B cell (primary cell): ENCODE measurements around the gene TMPO. TPM values are rescaled to one million over a fixed set of nuclear protein-coding genes. Genes with fewer than 3 reads are reported as not detected.

Experiments
- ATAC-seq: fragments of 200-7000 bp; cut with Tn5 transposase; one replicate; pipeline ENCODE4 v1.10.0; 2021; ENCODE audit warnings: low read depth, mild to moderate bottlenecking, moderate number of reproducible peaks, moderate library complexity
- CTCF ChIA-PET: fragments of 350-600 bp; sonication (Branson Sonifier 250); formaldehyde crosslinking; loops from one replicate; lab custom pipeline; 2021; ENCODE audit warnings: antibody characterized with exemption, inconsistent platforms; lab: Charles Lee
- POLR2A ChIA-PET: fragments of 350-600 bp; sonication (Branson Sonifier 250); formaldehyde crosslinking; loops from one replicate; lab custom pipeline; 2021; ENCODE audit warnings: antibody characterized with exemption; lab: Charles Lee
- DNase-seq: peaks from one replicate; pipeline ENCODE4 v3.0.0; 2013
- H2AFZ ChIP-seq: 2 replicates; pipeline ENCODE4 v1.6.1; 2012; ENCODE audit warnings: mild to moderate bottlenecking, low read depth, low read length; ENCODE audit not compliant: insufficient read depth, poor library complexity, severe bottlenecking
- H3K27ac ChIP-seq, 2 donors: 1 replicate in 1 of 2; 2 replicates in 1 of 2; pipeline ENCODE4 v1.5.1; 2012 to 2013; ENCODE audit warnings: low read length in 2 of 2, mild to moderate bottlenecking in 2 of 2, moderate library complexity in 1 of 2
- H3K27me3 ChIP-seq, 4 experiments: fragments of 200-600 bp in 1 of 4; sonication (generic) in 1 of 4; replicated peaks in 1 of 4; 1 replicate in 2 of 4; 2 replicates in 2 of 4; pipeline versions ENCODE4 v1.6.1 to v1.7.0; 2013 to 2016; ENCODE audit warnings: low read length in 3 of 4, mild to moderate bottlenecking in 2 of 4, mixed read lengths in 1 of 4, moderate library complexity in 1 of 4; ENCODE audit not compliant: insufficient read depth in 4 of 4, control insufficient read depth in 3 of 4; ENCODE audit errors: control extremely low read depth in 1 of 4
- H3K36me3 ChIP-seq, 2 experiments: replicated peaks in 1 of 2; 1 replicate in 1 of 2; 2 replicates in 1 of 2; pipeline versions ENCODE4 v1.6.1 to v1.7.1; 2013; ENCODE audit warnings: low read length in 1 of 2; ENCODE audit not compliant: insufficient read depth in 2 of 2, control insufficient read depth in 1 of 2; ENCODE audit errors: control extremely low read depth in 1 of 2, extremely low read depth in 1 of 2
- H3K4me1 ChIP-seq, 2 donors: fragments of 200-600 bp in 1 of 2; sonication (generic) in 1 of 2; 1 replicate in 1 of 2; 2 replicates in 1 of 2; pipeline versions ENCODE4 v1.5.1 to v1.6.1; 2013 to 2017; ENCODE audit warnings: low read length in 2 of 2; ENCODE audit not compliant: control insufficient read depth in 2 of 2, insufficient read depth in 2 of 2
- H3K4me2 ChIP-seq: replicated peaks from 2 replicates; pipeline ENCODE3; 2012; ENCODE audit warnings: mild to moderate bottlenecking, low read depth, low read length; ENCODE audit not compliant: poor library complexity, severe bottlenecking
- H3K4me3 ChIP-seq, 5 experiments: fragments of 200-600 bp in 1 of 5; sonication (generic) in 1 of 5; 1 replicate in 3 of 5; 2 replicates in 2 of 5; pipeline versions ENCODE4 v1.5.1 to v1.7.0; 2011 to 2016; ENCODE audit warnings: low read length in 4 of 5, mild to moderate bottlenecking in 4 of 5, low read depth in 2 of 5, control low read depth in 1 of 5, moderate library complexity in 1 of 5; ENCODE audit not compliant: insufficient read depth in 1 of 5; ENCODE audit errors: control extremely low read depth in 1 of 5, extremely low read depth in 1 of 5
- H3K79me2 ChIP-seq: fragments of 200-600 bp; sonication (generic); one replicate; pipeline ENCODE4 v1.6.0; 2016; ENCODE audit warnings: low read length; ENCODE audit not compliant: control insufficient read depth, insufficient read depth
- H3K9ac ChIP-seq: fragments of 200-600 bp; sonication (generic); 2 replicates; pipeline ENCODE4 v1.6.1; 2017; ENCODE audit warnings: mild to moderate bottlenecking, low read length, moderate library complexity
- H3K9me3 ChIP-seq, 3 donors: one replicate each; pipeline versions ENCODE4 v1.6.1 to v1.7.1; 2013; ENCODE audit warnings: low read length in 2 of 3; ENCODE audit not compliant: control insufficient read depth in 2 of 3, insufficient read depth in 1 of 3; ENCODE audit errors: control extremely low read depth in 1 of 3
- H4K20me1 ChIP-seq: 2 replicates; pipeline ENCODE4 v1.6.0; 2012; ENCODE audit warnings: mild to moderate bottlenecking, low read length; ENCODE audit not compliant: insufficient read depth, control insufficient read depth, poor library complexity, severe bottlenecking
- H3K27ac Mint-ChIP-seq: one replicate; pipeline ENCODE4 v1.8.0; 2021; ENCODE audit warnings: mixed read lengths
- H3K27me3 Mint-ChIP-seq: one replicate; pipeline ENCODE4 v1.8.0; 2021; ENCODE audit warnings: mixed read lengths
- H3K4me1 Mint-ChIP-seq: one replicate; pipeline ENCODE4 v1.8.0; 2021; ENCODE audit warnings: mixed read lengths
- H3K4me3 Mint-ChIP-seq: one replicate; pipeline ENCODE4 v1.8.0; 2021; ENCODE audit warnings: mixed read lengths
- H3K9me3 Mint-ChIP-seq: one replicate; pipeline ENCODE4 v1.8.0; 2022; ENCODE audit warnings: mixed read lengths; ENCODE audit not compliant: insufficient read depth
- EZH2 ChIP-seq: IDR thresholded peaks from 2 replicates; pipeline ENCODE4 v1.6.1; 2012; ENCODE audit warnings: borderline replicate concordance, low read depth, mild to moderate bottlenecking, moderate library complexity, low read length; ENCODE audit not compliant: insufficient read depth, poor library complexity, severe bottlenecking
- WGBS: methylation state at CpG from one replicate; pipeline ENCODE4 v1.1.5; 2013; ENCODE audit warnings: missing lambda C conversion rate; ENCODE audit not compliant: insufficient coverage; 5-methylcytosine and 5-hydroxymethylcytosine counted together
- intact Hi-C: fragments of 100-400 bp; cut with micrococcal nuclease; formaldehyde crosslinking; loops from one replicate; pipeline ENCODE4 v1.10.0; 2022
- polyA plus RNA-seq: library from polyadenylated mRNA; depleted of rRNA; stranded (reverse); fragments of >200 nt; gene quantifications from 2 replicates; pipeline ENCODE4 v1.2.3, GENCODE V29; 2012
- total RNA-seq, 2 donors: library from RNA; stranded (reverse); fragments of 120-200 nt in 1 of 2; gene quantifications; 1 replicate in 1 of 2; 2 replicates in 1 of 2; pipeline versions ENCODE4 v1.2.3 to v1.2.4, GENCODE V29; 2013 to 2022
- TF ChIP-seq, protein P1 (sequence below): fragments of 200-600 bp; IDR thresholded peaks from one replicate; pipeline ENCODE4 v1.8.0; 2022; ENCODE audit warnings: antibody characterized with exemption, mild to moderate bottlenecking

The TMPO gene
- total and polyA plus RNA-seq, 2 donors (not counting 1 experiment from before 2014, with no cell fraction given): 41.8 to 187 TPM

DNA sequence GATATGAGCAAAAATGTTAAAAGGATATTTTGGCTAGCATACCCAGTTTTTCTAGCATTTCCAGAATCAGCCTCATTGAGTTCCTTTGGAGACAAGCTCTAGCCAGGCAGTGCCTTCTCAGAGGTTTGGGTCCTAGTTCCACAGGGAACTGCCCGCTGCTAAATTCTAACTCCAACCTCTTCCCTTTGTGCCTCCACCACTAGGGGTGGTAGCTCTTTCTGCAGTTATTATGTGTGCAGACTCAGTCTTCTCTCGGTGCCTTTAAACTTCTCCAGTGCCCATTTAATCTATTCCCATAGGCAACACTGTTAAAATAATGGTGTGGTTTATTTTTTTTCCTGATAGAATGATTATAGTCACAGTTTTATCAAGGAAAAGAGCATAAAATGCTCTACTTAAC, 56.6 kb downstream of the TMPO start:
- no peak for ATAC-seq
- WGBS: no CpG with 5 or more reads among the region's 2 CpGs
- POLR2A ChIA-PET: no interaction called here

DNA sequence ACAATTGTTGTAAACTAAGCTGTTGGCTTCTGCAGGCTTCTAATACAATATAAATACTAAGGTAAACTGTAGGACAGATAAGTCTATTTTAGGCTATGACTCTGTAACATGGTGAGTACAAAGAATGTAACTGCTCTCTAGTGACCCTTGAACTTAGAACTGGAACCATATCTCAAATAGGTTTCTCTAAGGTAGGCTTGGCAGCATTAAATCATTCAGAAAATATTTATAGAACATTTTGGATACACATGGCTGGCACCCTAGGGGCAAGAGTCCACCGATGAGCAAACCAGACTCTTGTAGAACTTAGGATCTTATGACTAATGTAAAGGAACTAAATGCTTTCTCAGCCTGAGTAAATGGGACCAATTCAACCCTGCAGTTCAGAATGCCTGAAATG, 58.7 kb downstream of the TMPO start:
- Histone ChIP-seq H3K4me1 (no peaks in the 10 kb centered on the region), H3K27ac (no peak overlapping the region), H3K27me3 (no peaks in the 10 kb centered on the region), H2AFZ (no peak overlapping the region), H3K36me3 (no peaks in the 10 kb centered on the region), H4K20me1 (no peaks in the 10 kb centered on the region), H3K4me2 (no peak overlapping the region), H3K4me3 (no peak overlapping the region), H3K9me3 (no peaks in the 10 kb centered on the region), H3K79me2 (no peaks in the 10 kb centered on the region), H3K9ac (no peak overlapping the region)
- ATAC-seq (no peak), DNase-seq (no peak)
- TF ChIP-seq, protein P1, sequence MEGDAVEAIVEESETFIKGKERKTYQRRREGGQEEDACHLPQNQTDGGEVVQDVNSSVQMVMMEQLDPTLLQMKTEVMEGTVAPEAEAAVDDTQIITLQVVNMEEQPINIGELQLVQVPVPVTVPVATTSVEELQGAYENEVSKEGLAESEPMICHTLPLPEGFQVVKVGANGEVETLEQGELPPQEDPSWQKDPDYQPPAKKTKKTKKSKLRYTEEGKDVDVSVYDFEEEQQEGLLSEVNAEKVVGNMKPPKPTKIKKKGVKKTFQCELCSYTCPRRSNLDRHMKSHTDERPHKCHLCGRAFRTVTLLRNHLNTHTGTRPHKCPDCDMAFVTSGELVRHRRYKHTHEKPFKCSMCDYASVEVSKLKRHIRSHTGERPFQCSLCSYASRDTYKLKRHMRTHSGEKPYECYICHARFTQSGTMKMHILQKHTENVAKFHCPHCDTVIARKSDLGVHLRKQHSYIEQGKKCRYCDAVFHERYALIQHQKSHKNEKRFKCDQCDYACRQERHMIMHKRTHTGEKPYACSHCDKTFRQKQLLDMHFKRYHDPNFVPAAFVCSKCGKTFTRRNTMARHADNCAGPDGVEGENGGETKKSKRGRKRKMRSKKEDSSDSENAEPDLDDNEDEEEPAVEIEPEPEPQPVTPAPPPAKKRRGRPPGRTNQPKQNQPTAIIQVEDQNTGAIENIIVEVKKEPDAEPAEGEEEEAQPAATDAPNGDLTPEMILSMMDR: no peak
- TF ChIP-seq EZH2: no peak
- Mint-ChIP-seq H3K27me3 (peaks cover 3% of the 10 kb centered on the region), H3K27ac (no peak overlapping the region), H3K4me3 (no peak overlapping the region), H3K9me3 (no peaks in the 10 kb centered on the region), H3K4me1 (no peaks in the 10 kb centered on the region)
- intact Hi-C loops: no loop called here
- ChIA-PET CTCF (no interaction called here), POLR2A (interaction anchor here (0.7 kb wide), 1 partner anchor 56 kb away, joined by 4 read pairs; no protein-coding TSS in a partner anchor)
- no CpG with 5 or more reads among the region's 1 CpG for WGBS

More for the DNA sequence above, 56.6 kb downstream of the TMPO start:
- Histone ChIP-seq H3K4me2 (no peak overlapping the region), H3K9me3 (no peaks in the 10 kb centered on the region), H3K36me3 (no peaks in the 10 kb centered on the region), H3K27ac (no peak overlapping the region), H4K20me1 (no peaks in the 10 kb centered on the region), H3K9ac (no peak overlapping the region), H3K4me3 (no peak overlapping the region), H3K79me2 (no peaks in the 10 kb centered on the region), H3K4me1 (no peaks in the 10 kb centered on the region), H3K27me3 (no peaks in the 10 kb centered on the region), H2AFZ (no peak overlapping the region)
- CTCF ChIA-PET: interaction anchor here (0.7 to 1.2 kb wide), 3 partner anchors 9 to 82 kb away, joined by 3 to 5 read pairs (median 3); no protein-coding TSS in a partner anchor
- Mint-ChIP-seq H3K27me3 (peaks cover 3% of the 10 kb centered on the region), H3K27ac (no peak overlapping the region), H3K4me3 (no peak overlapping the region), H3K9me3 (no peaks in the 10 kb centered on the region), H3K4me1 (no peaks in the 10 kb centered on the region)
- intact Hi-C loops: no loop called here
- no peak for TF ChIP-seq EZH2
- TF ChIP-seq, protein P1: peak; percentile 12
- DNase-seq: no peak
